Measurements from ENCODE around the gene ZNF408. TPM values are rescaled to one million over a fixed set of nuclear protein-coding genes. Genes with fewer than 3 reads are reported as not detected.

Gene ZNF408
- total RNA-seq, 1 experiment from 2014 or later, result 15.2 TPM

DNA sequence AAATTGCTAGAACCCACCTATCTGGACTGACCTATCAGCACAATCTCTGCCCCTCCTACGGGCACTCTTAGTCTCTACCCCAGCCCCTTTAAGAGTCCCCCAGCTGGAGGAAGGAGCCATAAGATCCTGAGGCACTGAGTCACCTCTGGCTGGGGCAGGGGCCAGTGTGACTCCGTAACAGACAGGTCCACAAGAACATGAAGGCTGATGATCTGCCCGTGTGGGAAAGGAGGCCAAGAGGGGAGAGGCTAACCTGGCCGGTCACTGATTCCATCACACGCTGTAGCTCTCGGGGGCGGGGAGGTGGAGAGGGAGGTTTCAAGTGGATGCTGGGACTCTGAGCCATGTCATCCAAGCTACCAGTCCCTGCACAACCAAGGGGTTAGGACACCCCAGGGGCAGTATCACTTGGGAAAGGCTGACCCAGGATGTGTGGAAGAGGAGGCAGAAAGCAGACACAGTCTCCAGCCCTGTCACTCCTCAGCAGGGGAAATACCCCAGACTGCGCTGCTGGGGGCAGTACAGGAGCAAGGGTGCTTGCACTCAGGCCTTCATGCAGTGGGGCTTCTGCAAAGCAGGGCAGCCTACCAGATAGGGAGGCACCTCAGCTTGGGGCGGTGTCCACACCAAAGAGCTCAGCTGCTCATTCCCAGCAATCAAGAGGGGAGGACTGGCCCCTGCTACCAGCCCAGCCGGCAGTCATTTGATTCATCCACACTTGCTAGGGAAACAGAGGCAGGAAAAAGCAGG lies 22.7 kb upstream of the ZNF408 start:
- Mint-ChIP-seq H3K27me3 (ENCODE audit: low read depth) (no peaks in the 10 kb centered on the region), H3K27ac (peak overlapping the region; percentile 4; the same call in 1 of the 2 replicates), H3K9me3 (no peaks in the 10 kb centered on the region), H3K4me1 (peaks cover 28% of the 10 kb centered on the region), H3K36me3 (peaks cover 6% of the 10 kb centered on the region; the same call in 1 of the 2 replicates), H3K4me3 (no peak overlapping the region)
- ChIA-PET CTCF (interaction anchor here (0.8 to 1.5 kb wide), 3 partner anchors 8 to 475 kb away, joined by 3 to 5 read pairs (median 4); no protein-coding TSS in a partner anchor), POLR2A (no interaction called here)
- TF ChIP-seq CTCF (IDR thresholded peaks at IDR 0.05) (no peak), ZNF423 (CRISPR knock-in tag; IDR thresholded peaks at IDR 0.05) (no peak), ZSCAN18 (CRISPR knock-in tag; IDR thresholded peaks at IDR 0.05) (no peak), GRHL2 (CRISPR knock-in tag; IDR thresholded peaks at IDR 0.05; ENCODE audit: insufficient replicate concordance, severe bottlenecking) (no peak), RORB (CRISPR knock-in tag; IDR thresholded peaks at IDR 0.05) (no peak), MXD4 (CRISPR knock-in tag; IDR thresholded peaks at IDR 0.05; ENCODE audit: borderline replicate concordance) (no peak), E2F5 (CRISPR knock-in tag; IDR thresholded peaks at IDR 0.05) (no peak), ESRRA (CRISPR knock-in tag; IDR thresholded peaks at IDR 0.05; ENCODE audit: borderline replicate concordance) (no peak), ZNF425 (CRISPR knock-in tag; conservative IDR thresholded peaks at IDR 0.05) (no peak), ATF1 (CRISPR knock-in tag; IDR thresholded peaks at IDR 0.05) (no peak), ZNF263 (CRISPR knock-in tag; IDR thresholded peaks at IDR 0.05; ENCODE audit: low read depth) (no peak), GABPB1 (CRISPR knock-in tag; IDR thresholded peaks at IDR 0.05) (no peak), CREB1 (CRISPR knock-in tag; IDR thresholded peaks at IDR 0.05) (no peak), MYBL2 (CRISPR knock-in tag; IDR thresholded peaks at IDR 0.05) (no peak), NR1H2 (CRISPR knock-in tag; IDR thresholded peaks at IDR 0.05) (no peak), SMAD3 (CRISPR knock-in tag; IDR thresholded peaks at IDR 0.05; ENCODE audit: borderline replicate concordance) (no peak)
- TF ChIP-seq, protein P1, sequence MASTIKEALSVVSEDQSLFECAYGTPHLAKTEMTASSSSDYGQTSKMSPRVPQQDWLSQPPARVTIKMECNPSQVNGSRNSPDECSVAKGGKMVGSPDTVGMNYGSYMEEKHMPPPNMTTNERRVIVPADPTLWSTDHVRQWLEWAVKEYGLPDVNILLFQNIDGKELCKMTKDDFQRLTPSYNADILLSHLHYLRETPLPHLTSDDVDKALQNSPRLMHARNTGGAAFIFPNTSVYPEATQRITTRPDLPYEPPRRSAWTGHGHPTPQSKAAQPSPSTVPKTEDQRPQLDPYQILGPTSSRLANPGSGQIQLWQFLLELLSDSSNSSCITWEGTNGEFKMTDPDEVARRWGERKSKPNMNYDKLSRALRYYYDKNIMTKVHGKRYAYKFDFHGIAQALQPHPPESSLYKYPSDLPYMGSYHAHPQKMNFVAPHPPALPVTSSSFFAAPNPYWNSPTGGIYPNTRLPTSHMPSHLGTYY (CRISPR knock-in tag; IDR thresholded peaks at IDR 0.05), result no peak
- TF ChIP-seq, protein P2, sequence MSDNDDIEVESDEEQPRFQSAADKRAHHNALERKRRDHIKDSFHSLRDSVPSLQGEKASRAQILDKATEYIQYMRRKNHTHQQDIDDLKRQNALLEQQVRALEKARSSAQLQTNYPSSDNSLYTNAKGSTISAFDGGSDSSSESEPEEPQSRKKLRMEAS (CRISPR knock-in tag; IDR thresholded peaks at IDR 0.05), result no peak
- DNase-seq (ENCODE audit: low spot score) (no peak), ATAC-seq (peak; percentile 10)
